ENCODE data around the gene RHOBTB1. TPM values are rescaled to one million over a fixed set of nuclear protein-coding genes. Genes with fewer than 3 reads are reported as not detected.

RHOBTB1 gene
- 1.4 and 2.3 TPM in 2 replicates for total RNA-seq

GRCh38 chr10:60944058-60944909 is at the start of gene RHOBTB1:
TSS of gene RHOBTB1 (minus strand) at chr10:60944185. CDS start at chr10:60911542, 32,643 bp downstream.

Other genes starting within 250 kb of the RHOBTB1 start
- 33.6 and 110 TPM in 2 replicates for gene CDK1, start 165.7 kb downstream of the RHOBTB1 start, total RNA-seq

Data from hair follicular keratinocyte (primary cell).